Esophagus muscularis mucosa (tissue), 4 donors: ENCODE measurements around the gene ZNF621. TPM values are rescaled to one million over a fixed set of nuclear protein-coding genes. Genes with fewer than 3 reads are reported as not detected.

Source experiments
- DNase-seq: peaks from one replicate; pipeline ENCODE4 v3.0.0-alpha.2; 2017; ENCODE audit errors: extremely low spot score
- H3K27ac ChIP-seq, 4 donors: fragments of 200-600 bp; sonication (generic); replicated peaks in 1 of 4; 1 replicate in 3 of 4; 2 replicates in 1 of 4; pipeline ENCODE4 v1.5.1; 2016 to 2019; ENCODE audit warnings: mild to moderate bottlenecking in 1 of 4
- H3K27me3 ChIP-seq, 4 donors: fragments of 200-600 bp; sonication (generic); one replicate each; pipeline versions ENCODE4 v1.5.1 to v1.6.0; 2016 to 2019
- H3K36me3 ChIP-seq, 4 donors: fragments of 200-600 bp; sonication (generic); one replicate each; pipeline ENCODE4 v1.5.1; 2016 to 2019
- H3K4me1 ChIP-seq, 4 donors: fragments of 200-600 bp; sonication (generic); one replicate each; pipeline ENCODE4 v1.5.1; 2016 to 2019
- H3K4me3 ChIP-seq, 4 donors: fragments of 200-600 bp; sonication (generic); 1 replicate in 2 of 4; 2 replicates in 2 of 4; pipeline ENCODE4 v1.5.1; 2016 to 2019; ENCODE audit warnings: mild to moderate bottlenecking in 4 of 4, moderate library complexity in 1 of 4
- H3K9me3 ChIP-seq, 4 donors: fragments of 200-600 bp; sonication (generic); 1 replicate in 3 of 4; 2 replicates in 1 of 4; pipeline ENCODE4 v1.5.1; 2016 to 2019
- EP300 ChIP-seq: sonication (generic); formaldehyde crosslinking; IDR thresholded peaks from one replicate; pipeline ENCODE4 v1.6.1; 2017; ENCODE audit warnings: antibody characterized with exemption
- POLR2A ChIP-seq: fragments of 450-650 bp; IDR thresholded peaks from one replicate; pipeline ENCODE4 v1.6.1; 2017; ENCODE audit warnings: antibody characterized with exemption, moderate library complexity, mild to moderate bottlenecking, low read depth
- POLR2AphosphoS5 ChIP-seq, 2 donors: sonication (generic); formaldehyde crosslinking; IDR thresholded peaks; one replicate each; pipeline ENCODE4 v1.6.1; 2017; ENCODE audit warnings: antibody characterized with exemption in 2 of 2
- WGBS: methylation state at CpG from one replicate; pipeline ENCODE4 v1.1.5; 2018; 5-methylcytosine and 5-hydroxymethylcytosine counted together
- intact Hi-C: fragments of 100-400 bp; cut with DNase I; formaldehyde crosslinking; loops from one replicate; pipeline ENCODE4 v1.15.1; 2023
- small RNA-seq, 3 donors: library from RNA; depleted of rRNA; stranded (forward); fragments of <200 nt; gene quantifications; one replicate each; pipeline ENCODE3, GENCODE V24; 2016
- total RNA-seq, 4 donors: library from RNA; depleted of rRNA; stranded (reverse); fragments of >200 nt; gene quantifications; one replicate each; pipeline versions ENCODE4 v1.1.0 to v1.2.1, GENCODE V29; 2016
- TF ChIP-seq, protein P1 (sequence below), 3 experiments: fragments of 200-600 bp in 2 of 3; fragments of 450-650 bp in 1 of 3; sonication (generic) in 2 of 3; IDR thresholded peaks; one replicate each; pipeline ENCODE4 v1.5.1; 2017 to 2019; ENCODE audit warnings: antibody characterized with exemption in 3 of 3, mild to moderate bottlenecking in 2 of 3, moderate library complexity in 1 of 3

ZNF621 gene
- total RNA-seq, 4 donors from 2014 or later = 12.9 to 22.8 (median 16.8) TPM

DNA sequence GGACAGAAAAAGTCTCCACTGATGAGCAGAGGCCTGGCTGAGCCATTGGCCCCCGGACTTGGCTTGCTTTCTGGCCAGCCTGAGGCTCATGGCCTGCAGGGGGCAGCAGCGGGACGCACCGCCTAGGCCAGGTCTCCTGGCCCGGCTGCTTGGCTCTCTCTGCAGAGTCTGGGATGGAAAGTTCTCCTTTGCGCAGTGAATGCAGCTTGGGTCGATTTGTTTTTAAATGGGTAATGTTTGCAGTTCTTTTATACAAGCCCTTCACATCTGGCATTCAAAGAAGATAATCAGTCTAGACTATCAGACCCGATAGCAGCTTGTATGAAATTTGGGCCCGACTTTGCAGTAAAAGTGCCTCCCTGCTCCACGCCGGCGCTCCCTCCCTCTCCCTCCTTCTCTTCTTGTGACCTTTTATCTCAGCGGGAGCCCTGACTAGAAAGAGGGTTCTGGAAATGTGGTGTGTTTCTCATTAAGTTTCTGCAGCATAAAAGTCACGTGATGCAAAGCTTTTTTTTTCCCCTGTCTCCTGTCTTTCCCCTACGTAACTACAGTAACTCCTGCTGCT is 59.9 kb downstream of the ZNF621 start:
- H3K4me3 ChIP-seq = peak overlapping the region in 1 of 4 donors; percentile 13
- H3K36me3 ChIP-seq = no peaks in the 10 kb centered on the region
- TF ChIP-seq, protein P1, sequence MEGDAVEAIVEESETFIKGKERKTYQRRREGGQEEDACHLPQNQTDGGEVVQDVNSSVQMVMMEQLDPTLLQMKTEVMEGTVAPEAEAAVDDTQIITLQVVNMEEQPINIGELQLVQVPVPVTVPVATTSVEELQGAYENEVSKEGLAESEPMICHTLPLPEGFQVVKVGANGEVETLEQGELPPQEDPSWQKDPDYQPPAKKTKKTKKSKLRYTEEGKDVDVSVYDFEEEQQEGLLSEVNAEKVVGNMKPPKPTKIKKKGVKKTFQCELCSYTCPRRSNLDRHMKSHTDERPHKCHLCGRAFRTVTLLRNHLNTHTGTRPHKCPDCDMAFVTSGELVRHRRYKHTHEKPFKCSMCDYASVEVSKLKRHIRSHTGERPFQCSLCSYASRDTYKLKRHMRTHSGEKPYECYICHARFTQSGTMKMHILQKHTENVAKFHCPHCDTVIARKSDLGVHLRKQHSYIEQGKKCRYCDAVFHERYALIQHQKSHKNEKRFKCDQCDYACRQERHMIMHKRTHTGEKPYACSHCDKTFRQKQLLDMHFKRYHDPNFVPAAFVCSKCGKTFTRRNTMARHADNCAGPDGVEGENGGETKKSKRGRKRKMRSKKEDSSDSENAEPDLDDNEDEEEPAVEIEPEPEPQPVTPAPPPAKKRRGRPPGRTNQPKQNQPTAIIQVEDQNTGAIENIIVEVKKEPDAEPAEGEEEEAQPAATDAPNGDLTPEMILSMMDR (IDR thresholded peaks at IDR 0.05) = peak; percentile 90 to 97 (median 93)
- TF ChIP-seq EP300 (no peak), POLR2A (no peak), POLR2AphosphoS5 (IDR thresholded peaks at IDR 0.05) (peak; percentile 43 to 60)
- no peaks in the 10 kb centered on the region for H3K27me3 ChIP-seq
- 25% methylated on average over 11 of the region's 15 CpGs for WGBS
- no peak overlapping the region for H3K27ac ChIP-seq
- intact Hi-C loops = loop anchor here (2.0 to 10.0 kb wide), 5 partner anchors 257 to 1296 kb away; no protein-coding TSS in a partner anchor
- peak; percentile 94 for DNase-seq
- H3K4me1 ChIP-seq = peaks cover 11 to 26% (median 15%) of the 10 kb centered on the region in 4 donors
- H3K9me3 ChIP-seq = no peaks in the 10 kb centered on the region

DNA sequence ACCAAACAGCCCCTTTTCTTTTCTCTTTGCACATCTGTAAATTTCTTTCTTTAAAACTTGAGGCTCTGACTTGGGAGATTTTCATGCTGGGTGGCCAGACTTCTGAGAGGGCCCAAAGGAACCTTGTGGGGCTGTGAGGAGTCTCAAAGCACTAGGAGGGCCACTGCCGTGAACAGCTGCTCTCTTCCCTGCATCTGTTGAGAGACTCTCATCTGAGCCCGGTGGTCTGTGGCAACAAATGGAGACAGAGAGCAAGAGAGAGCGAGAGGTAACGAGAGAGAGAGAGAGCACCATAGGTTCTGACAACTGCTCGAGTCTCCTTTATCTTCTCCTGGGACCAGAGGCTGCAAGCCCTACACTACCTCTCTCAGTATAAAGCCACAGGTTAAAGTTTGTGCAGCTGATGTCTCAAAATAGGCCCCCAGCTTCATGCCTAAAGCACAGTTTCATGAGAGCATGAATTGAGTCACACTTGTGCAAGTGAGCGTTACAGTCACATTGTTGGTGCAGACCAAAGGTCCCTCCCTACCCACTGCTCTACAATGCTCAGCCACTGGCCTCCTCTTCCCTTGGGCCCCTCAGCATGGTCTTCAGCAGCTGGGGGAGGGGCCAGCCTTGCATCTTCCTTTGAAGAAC is 60.7 kb downstream of the ZNF621 start:
- Histone ChIP-seq H3K9me3 (no peaks in the 10 kb centered on the region), H3K4me1 (peaks cover 11 to 23% (median 15%) of the 10 kb centered on the region in 4 donors), H3K36me3 (no peaks in the 10 kb centered on the region), H3K27ac (no peak overlapping the region), H3K27me3 (no peaks in the 10 kb centered on the region), H3K4me3 (no peak overlapping the region)
- intact Hi-C loops = loop anchor here (2.0 to 10.0 kb wide), 2 partner anchors 389 to 1295 kb away; no protein-coding TSS in a partner anchor
- TF ChIP-seq, protein P1 (IDR thresholded peaks at IDR 0.05) = no peak
- no peak for TF ChIP-seq EP300
- no peak for TF ChIP-seq POLR2AphosphoS5 (IDR thresholded peaks at IDR 0.05)
- no peak for TF ChIP-seq POLR2A
- WGBS = 99% methylated on average over 6 of the region's 6 CpGs
- DNase-seq = peak; percentile 86

DNA sequence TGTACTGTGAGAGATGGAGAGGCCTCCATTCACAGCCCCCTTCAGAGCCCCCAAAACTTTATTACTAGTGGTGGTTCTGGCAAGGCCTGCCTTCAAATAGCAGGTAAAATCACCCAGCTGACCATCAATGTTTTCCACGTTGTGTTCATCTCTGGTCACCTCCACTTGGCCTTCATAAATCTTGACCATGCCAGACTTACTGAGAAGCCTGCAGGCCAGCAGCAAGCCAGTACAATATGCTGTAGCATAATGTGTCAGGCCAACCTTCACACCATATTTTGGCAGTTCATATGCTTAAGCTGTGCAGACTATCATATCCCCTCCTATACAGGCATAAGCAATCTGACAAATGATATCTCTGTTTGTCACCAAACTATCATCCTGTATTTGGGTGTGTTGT is 62.1 kb downstream of the ZNF621 start:
- H3K4me1 ChIP-seq = peaks cover 11 to 19% (median 15%) of the 10 kb centered on the region in 4 donors
- no peak overlapping the region for H3K4me3 ChIP-seq
- intact Hi-C loops = loop anchor here (10.0 kb wide), 1 partner anchor 388 kb away; no protein-coding TSS in a partner anchor
- H3K36me3 ChIP-seq = no peaks in the 10 kb centered on the region
- peak; percentile 86 for DNase-seq
- no peaks in the 10 kb centered on the region for H3K9me3 ChIP-seq
- no peak overlapping the region for H3K27ac ChIP-seq
- WGBS = 88% methylated on average over 1 of the region's 1 CpG
- no peak for TF ChIP-seq POLR2A
- no peak for TF ChIP-seq EP300
- no peak for TF ChIP-seq POLR2AphosphoS5 (IDR thresholded peaks at IDR 0.05)
- TF ChIP-seq, protein P1 (IDR thresholded peaks at IDR 0.05) = no peak
- no peaks in the 10 kb centered on the region for H3K27me3 ChIP-seq

DNA sequence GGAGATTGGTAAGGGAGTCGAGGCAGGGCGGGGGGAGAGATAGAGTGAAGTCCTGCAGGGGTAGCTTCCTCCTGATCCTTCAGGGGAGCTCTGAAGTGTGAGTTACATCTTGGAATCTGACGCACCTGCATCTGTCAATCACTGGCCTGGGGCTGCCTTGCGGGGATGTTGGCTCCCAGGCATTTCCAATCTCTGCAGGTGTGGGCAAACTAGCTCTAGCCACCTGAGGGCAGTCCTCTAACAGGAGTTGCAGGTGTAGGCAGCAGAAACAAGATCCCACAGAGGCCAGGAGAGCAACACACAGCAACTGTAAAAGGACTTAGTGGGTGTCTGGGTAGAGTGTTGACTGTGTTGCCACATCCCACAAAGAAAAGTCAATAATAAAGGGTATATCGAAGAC is 63.6 kb downstream of the ZNF621 start:
- 87% methylated on average over 4 of the region's 5 CpGs for whole genome bisulfite sequencing
- TF ChIP-seq EP300 (no peak), POLR2AphosphoS5 (IDR thresholded peaks at IDR 0.05) (no peak), POLR2A (no peak)
- TF ChIP-seq, protein P1 (IDR thresholded peaks at IDR 0.05) = no peak
- Histone ChIP-seq H3K27ac (no peak overlapping the region), H3K4me1 (peaks cover 11 to 16% (median 13%) of the 10 kb centered on the region in 4 donors), H3K36me3 (no peaks in the 10 kb centered on the region), H3K4me3 (no peak overlapping the region), H3K9me3 (no peaks in the 10 kb centered on the region), H3K27me3 (no peaks in the 10 kb centered on the region)
- no peak for DNase-seq
- intact Hi-C loops = loop anchor here (10.0 kb wide), 1 partner anchor 386 kb away; no protein-coding TSS in a partner anchor

Small RNAs within 50 kb of the gene (small RNA-seq; reads per million reads assigned to genes)
- 0 reads per million in 3 donors for gene RNU5B-2P

Other genes with a start within 250 kb of the ZNF621 start
- gene EIF1B, start 215.3 kb upstream of the ZNF621 start, total RNA-seq = 10 to 100 TPM; 26.5 to 32.5 (median 30.7) TPM
- 1 to 10 TPM; 1.7 to 3.6 (median 2.1) TPM for gene ENTPD3, start 137.8 kb upstream of the ZNF621 start, total RNA-seq
- 100 to 1,000 TPM; 322 to 414 (median 372) TPM for gene RPL14, start 67.6 kb upstream of the ZNF621 start, total RNA-seq
- gene ZNF619, start 47.8 kb upstream of the ZNF621 start, total RNA-seq = 1 to 10 TPM; 2.8 to 5.4 (median 3.5) TPM
- 1 to 10 TPM; 2.2 to 6.5 (median 2.5) TPM for gene ZNF620, start 18.9 kb upstream of the ZNF621 start, total RNA-seq